Neutrophil (primary cell): ENCODE data around the gene KREMEN1.

ENCODE experiments used
- H3K27ac ChIP-seq: fragments of 200-600 bp; sonication (generic); 2 replicates; pipeline ENCODE4 v1.5.1; 2016; ENCODE audit warnings: mild to moderate bottlenecking, moderate library complexity
- H3K27me3 ChIP-seq: fragments of 200-600 bp; sonication (generic); 2 replicates; pipeline ENCODE4 v1.6.0; 2016; ENCODE audit warnings: mild to moderate bottlenecking
- H3K36me3 ChIP-seq: fragments of 200-600 bp; sonication (generic); 2 replicates; pipeline ENCODE4 v1.5.1; 2017
- H3K4me1 ChIP-seq, 2 experiments: fragments of 200-600 bp in 1 of 2; sonication (generic) in 1 of 2; 1 replicate in 1 of 2; 2 replicates in 1 of 2; pipeline versions ENCODE4 v1.5.1 to v1.6.1; 2013 to 2016; ENCODE audit warnings: low read depth in 1 of 2, low read length in 1 of 2, mild to moderate bottlenecking in 1 of 2, moderate library complexity in 1 of 2; ENCODE audit not compliant: control insufficient read depth in 1 of 2, insufficient read depth in 1 of 2
- H3K4me3 ChIP-seq, 2 experiments: fragments of 200-600 bp in 1 of 2; sonication (generic) in 1 of 2; 1 replicate in 1 of 2; 2 replicates in 1 of 2; pipeline ENCODE4 v1.5.1; 2013 to 2016; ENCODE audit warnings: low read depth in 1 of 2, low read length in 1 of 2, mild to moderate bottlenecking in 1 of 2, moderate library complexity in 1 of 2
- H3K9me3 ChIP-seq: fragments of 200-600 bp; sonication (generic); 2 replicates; pipeline ENCODE4 v1.5.1; 2016
- CTCF ChIP-seq: fragments of 200-600 bp; sonication (generic); IDR thresholded peaks from 2 replicates; pipeline ENCODE4 v1.5.1; 2016; ENCODE audit warnings: antibody characterized with exemption

Gene KREMEN1

GRCh38 chr22:29121124-29121523 is 48.3 kb downstream of the KREMEN1 start:
- TF ChIP-seq CTCF = no peak
- peaks cover 34 to 37% of the 10 kb centered on the region in 2 experiments for H3K4me1 ChIP-seq
- H3K4me3 ChIP-seq = no peak overlapping the region
- H3K9me3 ChIP-seq = no peaks in the 10 kb centered on the region
- H3K36me3 ChIP-seq = peaks cover 4% of the 10 kb centered on the region
- H3K27ac ChIP-seq = no peak overlapping the region
- peaks cover 8% of the 10 kb centered on the region for H3K27me3 ChIP-seq

GRCh38 chr22:29122041-29122440 is 49.2 kb downstream of the KREMEN1 start:
- peaks cover 25 to 28% of the 10 kb centered on the region in 2 experiments for H3K4me1 ChIP-seq
- no peak for TF ChIP-seq CTCF
- H3K4me3 ChIP-seq = no peak overlapping the region
- H3K36me3 ChIP-seq = peaks cover 4% of the 10 kb centered on the region
- H3K27ac ChIP-seq = no peak overlapping the region
- no peaks in the 10 kb centered on the region for H3K9me3 ChIP-seq
- H3K27me3 ChIP-seq = peaks cover 8% of the 10 kb centered on the region

GRCh38 chr22:29124777-29125442 is 52.1 kb downstream of the KREMEN1 start:
- Histone ChIP-seq H3K36me3 (peaks cover 4% of the 10 kb centered on the region), H3K27ac (no peak overlapping the region), H3K4me1 (no peaks in the 10 kb centered on the region), H3K4me3 (no peak overlapping the region), H3K27me3 (peaks cover 8% of the 10 kb centered on the region), H3K9me3 (no peaks in the 10 kb centered on the region)
- no peak for TF ChIP-seq CTCF

- Histone ChIP-seq H3K27me3 (peaks cover 8% of the 10 kb centered on the region), H3K9me3 (no peaks in the 10 kb centered on the region), H3K4me1 (no peaks in the 10 kb centered on the region), H3K27ac (no peak overlapping the region), H3K36me3 (peaks cover 4% of the 10 kb centered on the region), H3K4me3 (no peak overlapping the region)
- TF ChIP-seq CTCF = no peak
These were observed 52.6 kb downstream of the KREMEN1 start for GRCh38 chr22:29125443-29125778.

GRCh38 chr22:29125844-29126243 is 53.0 kb downstream of the KREMEN1 start:
- Histone ChIP-seq H3K27ac (no peak overlapping the region), H3K4me1 (no peaks in the 10 kb centered on the region), H3K36me3 (peaks cover 4% of the 10 kb centered on the region), H3K27me3 (peaks cover 8% of the 10 kb centered on the region), H3K9me3 (no peaks in the 10 kb centered on the region), H3K4me3 (no peak overlapping the region)
- no peak for TF ChIP-seq CTCF
